ENCODE data around the gene RXRB. TPM values are rescaled to one million over a fixed set of nuclear protein-coding genes. Genes with fewer than 3 reads are reported as not detected.

RXRB gene
- total and polyA plus RNA-seq, 10 of the 15 experiments (the other 5 are each of a cell fraction or from before 2014, with no cell fraction given), result 0.71 to 35.0 (median 20.4) TPM

GRCh38 chr6:33177552-33178446, 22.7 kb downstream of the RXRB start:
- FAIRE-seq, result no peak
- Histone ChIP-seq H3K36me3 (ENCODE audit: control insufficient read depth in 2 of 2, insufficient read depth in 2 of 2, low read length in 1 of 2) (no peaks in the 10 kb centered on the region), H3K27ac (ENCODE audit: control insufficient read depth, insufficient read depth) (no peak overlapping the region), H4K20me1 (ENCODE audit: control insufficient read depth, insufficient read depth) (no peaks in the 10 kb centered on the region), H3K4me1 (ENCODE audit: control insufficient read depth, insufficient read depth, low read length) (no peaks in the 10 kb centered on the region), H3K4me3 (no peak overlapping the region), H3K27me3 (replicated peaks in 1 of 2; ENCODE audit: control insufficient read depth in 2 of 2, insufficient read depth in 2 of 2, low read length in 1 of 2) (no peaks in the 10 kb centered on the region), H3K79me2 (ENCODE audit: control insufficient read depth, insufficient read depth, low read length) (no peaks in the 10 kb centered on the region), H3K9me3 (replicated peaks; ENCODE audit: control insufficient read depth, insufficient read depth, low read length) (no peaks in the 10 kb centered on the region; the same call in 2 of the 3 replicates), H3K9ac (ENCODE audit: control insufficient read depth, insufficient read depth, low read length) (no peak overlapping the region), H2AFZ (ENCODE audit: control insufficient read depth, low read depth, low read length) (no peak overlapping the region), H3K4me2 (ENCODE audit: control insufficient read depth, insufficient read depth) (no peak overlapping the region)
- ChIA-PET RAD21 (ENCODE audit: unreplicated experiment) (no interaction called here), POLR2A (interaction anchor here (0.8 kb wide), 1 partner anchor 54 kb away, joined by 4 read pairs; no protein-coding TSS in a partner anchor), CTCF (no interaction called here), SMC1A (ENCODE audit: uncharacterized antibody, unreplicated experiment) (no interaction called here)
- in situ Hi-C loops (cut with MboI), result no loop called here
- no TSS peak for BruUV-seq (replicated peaks)
- ATAC-seq, result no peak
- DNase-seq (ENCODE audit: low read depth, low spot score), result no peak
- 23% methylated on average over 19 of the region's 19 CpGs for WGBS (ENCODE audit: insufficient coverage, insufficient replicate concordance, low lambda C conversion rate, missing lambda C conversion rate)
- intact Hi-C loops (cut with micrococcal nuclease; ENCODE audit: unreplicated experiment), result no loop called here
- TF ChIP-seq, protein P1, sequence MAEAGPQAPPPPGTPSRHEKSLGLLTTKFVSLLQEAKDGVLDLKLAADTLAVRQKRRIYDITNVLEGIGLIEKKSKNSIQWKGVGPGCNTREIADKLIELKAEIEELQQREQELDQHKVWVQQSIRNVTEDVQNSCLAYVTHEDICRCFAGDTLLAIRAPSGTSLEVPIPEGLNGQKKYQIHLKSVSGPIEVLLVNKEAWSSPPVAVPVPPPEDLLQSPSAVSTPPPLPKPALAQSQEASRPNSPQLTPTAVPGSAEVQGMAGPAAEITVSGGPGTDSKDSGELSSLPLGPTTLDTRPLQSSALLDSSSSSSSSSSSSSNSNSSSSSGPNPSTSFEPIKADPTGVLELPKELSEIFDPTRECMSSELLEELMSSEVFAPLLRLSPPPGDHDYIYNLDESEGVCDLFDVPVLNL (IDR thresholded peaks at IDR 0.05; ENCODE audit: low read depth, low read length), result no peak
- 0 out of 2 replicates have a peak, but pooled peaks have one; percentile 17 for TF ChIP-seq NR2F1 (conservative IDR thresholded peaks at IDR 0.05)

DNA sequence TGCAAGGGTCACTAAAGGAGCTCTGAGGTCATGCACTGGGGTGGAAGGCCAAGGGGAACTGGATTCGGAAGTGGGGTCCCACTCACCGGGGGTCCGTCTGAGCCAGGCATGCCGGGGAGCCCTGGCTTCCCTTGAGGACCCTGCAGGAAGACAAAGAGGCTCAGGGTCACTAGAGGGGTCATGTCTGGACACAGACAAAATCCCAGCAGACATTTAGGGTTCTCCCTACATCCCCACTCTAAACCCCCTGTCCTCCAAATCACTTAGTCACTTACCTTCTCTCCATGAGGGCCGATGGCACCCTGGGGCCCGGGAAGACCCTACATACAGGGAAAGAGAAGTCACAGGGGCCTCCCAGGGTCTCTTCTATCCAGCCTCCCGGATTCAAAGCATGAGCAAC, 23.6 kb downstream of the RXRB start:
- H3K9ac ChIP-seq (ENCODE audit: control insufficient read depth, insufficient read depth, low read length), result no peak overlapping the region
- ATAC-seq (no peak), FAIRE-seq (no peak), DNase-seq (ENCODE audit: low read depth, low spot score) (no peak)
- H3K4me3 ChIP-seq, result no peak overlapping the region
- ChIA-PET POLR2A (no interaction called here), CTCF (no interaction called here), SMC1A (ENCODE audit: uncharacterized antibody, unreplicated experiment) (no interaction called here), RAD21 (ENCODE audit: unreplicated experiment) (interaction anchor here (0.8 kb wide), 1 partner anchor 27 kb away, joined by 3 read pairs; no protein-coding TSS in a partner anchor)
- H3K4me2 ChIP-seq (ENCODE audit: control insufficient read depth, insufficient read depth), result no peak overlapping the region
- intact Hi-C loops (cut with micrococcal nuclease; ENCODE audit: unreplicated experiment) (no loop called here), in situ Hi-C loops (cut with MboI) (no loop called here)
- H3K79me2 ChIP-seq (ENCODE audit: control insufficient read depth, insufficient read depth, low read length), result no peaks in the 10 kb centered on the region
- no TSS peak for BruUV-seq (replicated peaks)
- 44% methylated on average over 7 of the region's 7 CpGs for WGBS (ENCODE audit: insufficient coverage, insufficient replicate concordance, low lambda C conversion rate, missing lambda C conversion rate)
- H4K20me1 ChIP-seq (ENCODE audit: control insufficient read depth, insufficient read depth), result no peaks in the 10 kb centered on the region
- H3K36me3 ChIP-seq (ENCODE audit: control insufficient read depth in 2 of 2, insufficient read depth in 2 of 2, low read length in 1 of 2), result no peaks in the 10 kb centered on the region
- H3K27ac ChIP-seq (ENCODE audit: control insufficient read depth, insufficient read depth), result no peak overlapping the region
- H2AFZ ChIP-seq (ENCODE audit: control insufficient read depth, low read depth, low read length), result no peak overlapping the region
- H3K27me3 ChIP-seq (replicated peaks in 1 of 2; ENCODE audit: control insufficient read depth in 2 of 2, insufficient read depth in 2 of 2, low read length in 1 of 2), result no peaks in the 10 kb centered on the region
- no peaks in the 10 kb centered on the region for H3K4me1 ChIP-seq (ENCODE audit: control insufficient read depth, insufficient read depth, low read length)
- no peaks in the 10 kb centered on the region for H3K9me3 ChIP-seq (replicated peaks; ENCODE audit: control insufficient read depth, insufficient read depth, low read length)
- TF ChIP-seq WRNIP1 (IDR thresholded peaks at IDR 0.05; ENCODE audit: borderline replicate concordance, low read depth, low read length) (no peak), GATAD2B (conservative IDR thresholded peaks at IDR 0.05; ENCODE audit: low read depth) (no peak), TCF7 (IDR thresholded peaks at IDR 0.05; ENCODE audit: borderline replicate concordance) (no peak), ATF7 (IDR thresholded peaks at IDR 0.05; ENCODE audit: low read depth) (no peak), LARP7 (IDR thresholded peaks at IDR 0.05) (no peak), TCF3 (IDR thresholded peaks at IDR 0.05; ENCODE audit: borderline replicate concordance, insufficient read depth, low read depth, low read length) (no peak), ZNF592 (IDR thresholded peaks at IDR 0.05) (no peak), ATF2 (IDR thresholded peaks at IDR 0.05; ENCODE audit: low read length) (no peak)

Data from GM12878 (cell line).